ENCODE measurements around the gene SNRNP25.

SNRNP25 gene

DNA sequence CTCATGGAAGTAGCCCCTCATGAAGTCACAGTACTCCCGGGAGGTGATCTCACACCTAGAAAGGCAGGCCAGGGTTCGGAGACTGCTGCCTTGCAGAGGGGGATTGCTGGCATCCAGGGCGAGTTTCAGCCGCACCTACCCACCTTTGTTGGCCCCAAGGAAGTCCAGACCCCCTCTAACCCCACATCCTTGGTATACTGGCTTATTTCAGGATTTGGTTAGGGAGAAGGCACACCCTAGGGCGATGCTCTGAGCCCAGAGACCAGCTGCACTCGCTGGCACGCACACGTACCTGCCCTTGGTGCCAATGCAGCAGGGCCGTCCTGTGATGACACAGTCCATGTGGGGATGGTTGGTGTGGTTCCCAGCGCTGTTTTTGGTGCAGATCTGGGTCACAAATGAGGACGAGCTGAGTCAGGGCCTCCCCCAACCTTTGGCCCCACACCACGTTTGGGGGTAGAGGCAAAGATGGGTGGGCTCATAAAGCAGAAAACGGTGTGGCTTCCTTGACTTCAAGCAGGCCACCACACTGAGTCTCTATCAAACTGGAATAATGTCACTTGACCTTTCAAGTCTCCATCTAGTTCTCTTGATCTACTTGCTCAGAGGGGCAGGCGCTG lies 5.9 kb downstream of the SNRNP25 start:
- Histone ChIP-seq H3K9me3 (no peaks in the 10 kb centered on the region), H3K4me1 (no peaks in the 10 kb centered on the region), H3K36me3 (peaks cover 22% of the 10 kb centered on the region), H3K4me3 (ENCODE audit: low read depth, low read length) (no peak overlapping the region), H3K27me3 (peaks cover 46% of the 10 kb centered on the region)
- no peak for DNase-seq
- TF ChIP-seq, protein P1, sequence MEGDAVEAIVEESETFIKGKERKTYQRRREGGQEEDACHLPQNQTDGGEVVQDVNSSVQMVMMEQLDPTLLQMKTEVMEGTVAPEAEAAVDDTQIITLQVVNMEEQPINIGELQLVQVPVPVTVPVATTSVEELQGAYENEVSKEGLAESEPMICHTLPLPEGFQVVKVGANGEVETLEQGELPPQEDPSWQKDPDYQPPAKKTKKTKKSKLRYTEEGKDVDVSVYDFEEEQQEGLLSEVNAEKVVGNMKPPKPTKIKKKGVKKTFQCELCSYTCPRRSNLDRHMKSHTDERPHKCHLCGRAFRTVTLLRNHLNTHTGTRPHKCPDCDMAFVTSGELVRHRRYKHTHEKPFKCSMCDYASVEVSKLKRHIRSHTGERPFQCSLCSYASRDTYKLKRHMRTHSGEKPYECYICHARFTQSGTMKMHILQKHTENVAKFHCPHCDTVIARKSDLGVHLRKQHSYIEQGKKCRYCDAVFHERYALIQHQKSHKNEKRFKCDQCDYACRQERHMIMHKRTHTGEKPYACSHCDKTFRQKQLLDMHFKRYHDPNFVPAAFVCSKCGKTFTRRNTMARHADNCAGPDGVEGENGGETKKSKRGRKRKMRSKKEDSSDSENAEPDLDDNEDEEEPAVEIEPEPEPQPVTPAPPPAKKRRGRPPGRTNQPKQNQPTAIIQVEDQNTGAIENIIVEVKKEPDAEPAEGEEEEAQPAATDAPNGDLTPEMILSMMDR (IDR thresholded peaks at IDR 0.05; ENCODE audit: low read depth, low read length), result no peak

DNA sequence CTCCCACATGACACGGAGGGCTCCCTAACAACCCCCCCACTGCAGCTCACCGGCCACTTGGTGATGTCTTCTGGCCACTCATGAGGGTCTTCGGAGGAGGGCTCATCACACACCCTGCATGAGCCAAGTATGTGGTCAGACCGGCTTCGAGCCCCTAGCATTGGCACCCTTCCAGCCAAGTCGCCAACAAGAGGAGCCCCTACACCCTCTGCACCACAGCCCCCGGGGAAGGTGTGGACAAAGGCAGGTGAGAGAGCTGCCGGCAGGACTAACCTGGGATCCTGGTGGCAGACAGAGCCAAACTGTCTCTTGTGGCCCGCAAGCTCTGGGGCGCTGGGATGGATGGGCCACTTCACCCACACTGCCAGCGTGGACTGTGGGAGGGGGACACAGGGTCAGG lies 6.5 kb downstream of the SNRNP25 start:
- H3K36me3 ChIP-seq, result peaks cover 22% of the 10 kb centered on the region
- TF ChIP-seq, protein P1 (IDR thresholded peaks at IDR 0.05; ENCODE audit: low read depth, low read length), result no peak

DNA sequence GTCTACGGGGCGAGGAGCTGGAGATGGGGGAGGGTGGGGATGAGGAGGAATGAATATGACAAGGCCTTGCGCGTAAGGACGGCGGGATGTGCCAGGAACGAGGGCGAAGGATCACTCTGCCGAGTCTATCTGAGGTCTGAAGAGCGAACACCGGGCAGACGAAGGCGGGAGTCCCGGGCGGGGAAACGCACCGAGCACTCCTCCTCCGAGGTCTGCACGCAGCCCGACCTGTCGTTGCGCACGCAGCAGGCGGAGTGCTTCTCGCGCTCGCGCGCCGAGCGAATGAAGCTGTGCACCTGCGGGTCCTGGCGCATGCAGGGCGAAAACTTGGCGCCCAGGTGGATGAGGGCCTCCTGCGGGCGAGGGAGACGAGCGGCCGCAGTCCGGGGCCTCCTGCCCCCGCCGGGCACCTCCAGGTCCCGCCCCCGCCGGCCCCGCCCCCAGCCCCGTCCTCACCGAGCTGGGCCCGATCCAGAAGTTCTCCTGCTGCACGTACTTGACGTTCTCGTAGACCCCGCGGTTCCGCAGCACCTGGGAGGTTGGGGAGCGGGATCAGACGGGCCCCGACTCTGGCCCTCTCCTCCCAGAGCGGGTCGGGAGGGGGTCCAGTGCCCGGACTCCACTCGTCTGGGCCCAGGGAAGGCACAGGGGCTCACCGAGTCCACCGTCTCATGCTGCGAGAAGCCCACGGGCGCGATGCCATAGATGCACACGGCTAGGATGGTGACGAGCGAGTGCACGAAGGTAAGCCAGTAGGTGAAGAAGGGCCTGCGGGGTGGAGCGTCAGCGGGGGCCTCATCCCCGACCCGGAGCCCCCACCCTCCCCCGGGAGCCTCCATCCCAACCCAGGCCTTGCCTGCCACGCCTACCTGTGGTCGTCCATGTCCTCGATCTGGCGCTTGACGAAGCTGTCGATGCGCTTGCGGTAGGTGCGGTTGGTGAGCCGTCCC lies 7.6 kb downstream of the SNRNP25 start:
- peak; percentile 23 for DNase-seq
- TF ChIP-seq, protein P1 (IDR thresholded peaks at IDR 0.05; ENCODE audit: low read depth, low read length), result no peak
- H3K27me3 ChIP-seq, result peaks cover 46% of the 10 kb centered on the region
- H3K4me1 ChIP-seq, result no peaks in the 10 kb centered on the region
- H3K9me3 ChIP-seq, result no peaks in the 10 kb centered on the region
- H3K36me3 ChIP-seq, result peaks cover 13% of the 10 kb centered on the region
- no peak overlapping the region for H3K4me3 ChIP-seq (ENCODE audit: low read depth, low read length)

More for the DNA sequence above, 6.5 kb downstream of the SNRNP25 start:
- peaks cover 46% of the 10 kb centered on the region for H3K27me3 ChIP-seq
- H3K4me1 ChIP-seq, result no peaks in the 10 kb centered on the region
- peak; percentile 10 for DNase-seq
- no peaks in the 10 kb centered on the region for H3K9me3 ChIP-seq
- no peak overlapping the region for H3K4me3 ChIP-seq (ENCODE audit: low read depth, low read length)

DNA sequence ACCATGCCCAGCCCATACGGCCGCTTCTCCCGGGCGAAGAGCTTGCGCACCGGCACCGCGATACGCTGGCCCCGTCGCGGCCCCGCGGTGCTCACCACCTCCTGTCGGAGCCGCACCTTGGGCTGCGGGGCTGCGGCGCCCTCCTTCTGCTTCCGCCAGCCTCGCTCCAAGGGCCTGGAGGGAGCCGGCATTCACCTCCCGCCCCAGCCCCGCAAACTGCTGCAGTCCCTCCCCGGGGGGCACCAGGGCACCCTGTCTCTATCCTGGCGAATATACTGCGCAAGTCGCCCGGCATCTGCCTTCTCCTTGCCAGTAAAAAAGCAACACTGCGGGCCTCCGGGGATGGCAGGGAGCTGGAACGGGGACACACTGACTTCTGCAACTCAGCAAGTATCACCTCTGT lies 8.3 kb downstream of the SNRNP25 start:
- H3K36me3 ChIP-seq, result peaks cover 6% of the 10 kb centered on the region
- H3K9me3 ChIP-seq, result no peaks in the 10 kb centered on the region
- TF ChIP-seq, protein P1 (IDR thresholded peaks at IDR 0.05; ENCODE audit: low read depth, low read length), result no peak
- H3K4me3 ChIP-seq (ENCODE audit: low read depth, low read length), result no peak overlapping the region
- H3K27me3 ChIP-seq, result peaks cover 46% of the 10 kb centered on the region
- no peak for DNase-seq
- no peaks in the 10 kb centered on the region for H3K4me1 ChIP-seq

DNA sequence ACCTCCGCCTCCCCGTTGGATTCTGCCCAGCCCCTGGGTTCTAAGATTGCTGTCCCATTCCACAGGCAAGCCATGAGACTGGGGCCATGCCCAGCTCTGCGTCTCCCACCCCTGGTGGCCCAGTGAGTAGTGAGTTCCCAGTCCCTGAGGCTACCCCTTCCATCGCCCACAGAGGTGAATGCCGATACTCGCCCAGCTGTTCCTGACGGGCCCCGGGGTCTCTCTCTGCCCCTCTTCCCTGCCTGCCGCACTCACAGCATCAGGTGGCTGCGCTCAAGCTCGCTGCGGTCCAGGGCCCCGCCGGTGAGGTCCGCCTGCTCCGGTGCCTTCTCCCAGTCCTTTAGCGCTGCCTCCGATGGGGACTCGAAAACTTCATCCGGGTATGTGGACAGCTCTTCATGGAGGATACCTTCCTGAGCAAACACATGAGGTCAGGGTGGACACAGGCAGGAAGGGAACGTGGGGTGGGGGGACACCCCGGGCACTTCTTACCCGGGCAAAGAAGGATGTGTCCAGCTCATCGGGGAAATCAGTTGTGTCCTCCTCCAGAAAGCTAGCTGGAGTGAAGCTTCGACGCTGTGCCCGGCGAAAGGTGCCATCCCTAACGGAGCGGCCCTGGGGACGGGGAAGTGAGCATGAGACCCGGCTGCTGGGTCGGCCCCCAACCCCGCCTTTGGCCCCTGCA lies 8.8 kb downstream of the SNRNP25 start:
- Histone ChIP-seq H3K9me3 (no peaks in the 10 kb centered on the region), H3K4me3 (ENCODE audit: low read depth, low read length) (no peak overlapping the region), H3K27me3 (peaks cover 46% of the 10 kb centered on the region), H3K36me3 (peaks cover under 1% of the 10 kb centered on the region), H3K4me1 (no peaks in the 10 kb centered on the region)
- TF ChIP-seq, protein P1 (IDR thresholded peaks at IDR 0.05; ENCODE audit: low read depth, low read length), result no peak
- no peak for DNase-seq

All from BE2C (cell line).